Ectodermal cell (in vitro differentiated cells): Measurements from ENCODE around the gene PANX2.
"Not testable (repeated sequence)": the region's sequence is repeated elsewhere in the genome, so short reads cannot be mapped to it uniquely, and the experiment has no call there.

Experiments used
- H3K27ac ChIP-seq: 2 replicates; pipeline ENCODE4 v1.7.0; 2013; ENCODE audit warnings: mild to moderate bottlenecking, low read depth, low read length; ENCODE audit not compliant: insufficient read depth, poor library complexity, severe bottlenecking
- H3K27me3 ChIP-seq: 2 replicates; pipeline ENCODE4 v1.7.0; 2013; ENCODE audit warnings: mild to moderate bottlenecking, low read length; ENCODE audit not compliant: insufficient read depth, control insufficient read depth, poor library complexity, severe bottlenecking
- H3K36me3 ChIP-seq: one replicate; pipeline ENCODE4 v1.7.0; 2013; ENCODE audit warnings: low read length; ENCODE audit not compliant: control insufficient read depth, insufficient read depth
- H3K4me1 ChIP-seq: one replicate; pipeline ENCODE4 v1.7.0; 2013; ENCODE audit warnings: low read length; ENCODE audit not compliant: control insufficient read depth, insufficient read depth
- H3K4me3 ChIP-seq: 2 replicates; pipeline ENCODE4 v1.7.0; 2013; ENCODE audit warnings: low read depth, low read length, control low read depth; ENCODE audit not compliant: insufficient read depth
- H3K9me3 ChIP-seq: 2 replicates; pipeline ENCODE4 v1.7.0; 2013; ENCODE audit warnings: mild to moderate bottlenecking, low read length, moderate library complexity; ENCODE audit not compliant: control insufficient read depth
- WGBS, 2 experiments: methylation state at CpG; one replicate each; pipeline ENCODE4 v1.1.7; 2013; ENCODE audit warnings: missing lambda C conversion rate in 2 of 2; 5-methylcytosine and 5-hydroxymethylcytosine counted together

PANX2 gene

GRCh38 chr22:50147258-50148165 is 23.0 kb upstream of the PANX2 start:
- not testable (repeated sequence) for H3K27me3 ChIP-seq, H3K4me3 ChIP-seq, H3K36me3 ChIP-seq, H3K9me3 ChIP-seq, H3K27ac ChIP-seq
- 82 to 85% methylated on average over 14 to 15 of the region's 26 CpGs for WGBS, 2 experiments
- H3K4me1 ChIP-seq: peaks cover 16% of the 10 kb centered on the region

DNA sequence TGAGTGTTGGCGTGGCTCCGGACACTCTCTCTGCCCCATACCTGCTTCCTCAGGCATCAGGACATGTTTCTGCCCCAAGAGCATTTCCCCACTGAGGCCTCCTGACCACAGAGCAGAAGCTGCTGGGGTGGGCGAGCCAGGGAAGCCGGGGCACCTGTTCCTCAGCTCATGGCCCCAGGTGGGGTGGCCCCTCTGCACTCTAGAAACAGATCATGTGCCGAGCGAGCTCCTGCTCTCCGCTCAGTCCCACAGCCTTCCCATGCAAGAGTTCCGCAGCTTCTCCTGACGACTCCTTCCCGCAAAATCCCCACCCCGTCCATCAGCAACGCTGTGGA is 22.4 kb upstream of the PANX2 start:
- 92% methylated on average over 12 of the region's 12 CpGs for WGBS, 2 experiments
- Histone ChIP-seq H3K27me3 (no peaks in the 10 kb centered on the region), H3K4me1 (peaks cover 16% of the 10 kb centered on the region), H3K27ac (no peak overlapping the region), H3K36me3 (no peaks in the 10 kb centered on the region), H3K9me3 (no peaks in the 10 kb centered on the region), H3K4me3 (no peak overlapping the region)

GRCh38 chr22:50148991-50149721 is 21.4 kb upstream of the PANX2 start:
- Histone ChIP-seq H3K9me3 (no peaks in the 10 kb centered on the region), H3K4me1 (peaks cover 16% of the 10 kb centered on the region), H3K27ac (no peak overlapping the region), H3K4me3 (no peak overlapping the region), H3K36me3 (no peaks in the 10 kb centered on the region), H3K27me3 (no peaks in the 10 kb centered on the region)
- 35 to 36% methylated on average over 22 of the region's 22 CpGs for WGBS, 2 experiments

GRCh38 chr22:50150161-50151129 is 20.1 kb upstream of the PANX2 start:
- no peaks in the 10 kb centered on the region for H3K9me3 ChIP-seq
- no peak overlapping the region for H3K27ac ChIP-seq
- no peaks in the 10 kb centered on the region for H3K27me3 ChIP-seq
- peaks cover 15% of the 10 kb centered on the region for H3K4me1 ChIP-seq
- no peak overlapping the region for H3K4me3 ChIP-seq
- 91 to 93% methylated on average over 35 of the region's 35 CpGs for WGBS, 2 experiments
- H3K36me3 ChIP-seq: no peaks in the 10 kb centered on the region

GRCh38 chr22:50151571-50152537 is 18.7 kb upstream of the PANX2 start:
- Histone ChIP-seq H3K36me3 (no peaks in the 10 kb centered on the region), H3K27ac (no peak overlapping the region), H3K9me3 (no peaks in the 10 kb centered on the region), H3K4me1 (peaks cover 2% of the 10 kb centered on the region), H3K4me3 (no peak overlapping the region), H3K27me3 (no peaks in the 10 kb centered on the region)
- 87 to 88% methylated on average over 33 of the region's 33 CpGs for WGBS, 2 experiments

GRCh38 chr22:50153056-50153755 is 17.3 kb upstream of the PANX2 start:
- 89 to 90% methylated on average over 25 of the region's 25 CpGs for WGBS, 2 experiments
- H3K9me3 ChIP-seq: no peaks in the 10 kb centered on the region
- H3K4me3 ChIP-seq: no peak overlapping the region
- no peak overlapping the region for H3K27ac ChIP-seq
- peaks cover 4% of the 10 kb centered on the region for H3K27me3 ChIP-seq
- H3K36me3 ChIP-seq: no peaks in the 10 kb centered on the region
- no peaks in the 10 kb centered on the region for H3K4me1 ChIP-seq

- whole genome bisulfite sequencing, 2 experiments: 96 to 97% methylated on average over 7 of the region's 7 CpGs
- Histone ChIP-seq H3K9me3 (no peaks in the 10 kb centered on the region), H3K4me1 (no peaks in the 10 kb centered on the region), H3K4me3 (no peak overlapping the region), H3K27me3 (peaks cover 4% of the 10 kb centered on the region), H3K27ac (no peak overlapping the region), H3K36me3 (no peaks in the 10 kb centered on the region)
These were observed 16.8 kb upstream of the PANX2 start for GRCh38 chr22:50153756-50154140.

GRCh38 chr22:50157709-50158375 is 12.7 kb upstream of the PANX2 start:
- WGBS, 2 experiments: 82 to 85% methylated on average over 21 of the region's 21 CpGs

More at GRCh38 chr22:50157709-50158375, 12.7 kb upstream of the PANX2 start:
- Histone ChIP-seq H3K36me3 (no peaks in the 10 kb centered on the region), H3K4me3 (no peak overlapping the region), H3K27me3 (peaks cover 4% of the 10 kb centered on the region), H3K9me3 (no peaks in the 10 kb centered on the region), H3K27ac (no peak overlapping the region), H3K4me1 (no peaks in the 10 kb centered on the region)
